ENCODE data around the gene TLN1.

GRCh38 chr9:35703906-35704672, 27.9 kb downstream of the TLN1 start:
- TF ChIP-seq, protein P1, sequence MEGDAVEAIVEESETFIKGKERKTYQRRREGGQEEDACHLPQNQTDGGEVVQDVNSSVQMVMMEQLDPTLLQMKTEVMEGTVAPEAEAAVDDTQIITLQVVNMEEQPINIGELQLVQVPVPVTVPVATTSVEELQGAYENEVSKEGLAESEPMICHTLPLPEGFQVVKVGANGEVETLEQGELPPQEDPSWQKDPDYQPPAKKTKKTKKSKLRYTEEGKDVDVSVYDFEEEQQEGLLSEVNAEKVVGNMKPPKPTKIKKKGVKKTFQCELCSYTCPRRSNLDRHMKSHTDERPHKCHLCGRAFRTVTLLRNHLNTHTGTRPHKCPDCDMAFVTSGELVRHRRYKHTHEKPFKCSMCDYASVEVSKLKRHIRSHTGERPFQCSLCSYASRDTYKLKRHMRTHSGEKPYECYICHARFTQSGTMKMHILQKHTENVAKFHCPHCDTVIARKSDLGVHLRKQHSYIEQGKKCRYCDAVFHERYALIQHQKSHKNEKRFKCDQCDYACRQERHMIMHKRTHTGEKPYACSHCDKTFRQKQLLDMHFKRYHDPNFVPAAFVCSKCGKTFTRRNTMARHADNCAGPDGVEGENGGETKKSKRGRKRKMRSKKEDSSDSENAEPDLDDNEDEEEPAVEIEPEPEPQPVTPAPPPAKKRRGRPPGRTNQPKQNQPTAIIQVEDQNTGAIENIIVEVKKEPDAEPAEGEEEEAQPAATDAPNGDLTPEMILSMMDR (IDR thresholded peaks at IDR 0.05), result no peak
- no peak for TF ChIP-seq POLR2A (IDR thresholded peaks at IDR 0.05)
- peak in 1 of 3 donors; percentile 7 for TF ChIP-seq POLR2AphosphoS5 (IDR thresholded peaks at IDR 0.05)

Measured in breast epithelium (tissue), 3 donors.